Keratinocyte (primary cell): Measurements from ENCODE around the gene ZNF425. TPM values are rescaled to one million over a fixed set of nuclear protein-coding genes. Genes with fewer than 3 reads are reported as not detected.

Experiments used
- DNase-seq: peaks from one replicate; pipeline ENCODE4 v3.0.0-alpha.2; 2011; ENCODE audit warnings: low read depth, missing footprints, low spot score
- FAIRE-seq: peaks from 2 replicates; lab custom pipeline; 2011; peaks lifted over from hg19 to GRCh38; lab: Jason Lieb, UNC
- H2AFZ ChIP-seq: 2 replicates; pipeline ENCODE4 v1.6.0; 2012; ENCODE audit warnings: low read length, control low read depth, inconsistent platforms; ENCODE audit not compliant: control insufficient read depth
- H3K27ac ChIP-seq: 2 replicates; pipeline ENCODE4 v1.5.1; 2011; ENCODE audit warnings: low read length; ENCODE audit not compliant: control insufficient read depth, insufficient read depth
- H3K27me3 ChIP-seq: 3 replicates; pipeline ENCODE4 v1.6.0; 2011; ENCODE audit warnings: low read length; ENCODE audit not compliant: control insufficient read depth, insufficient read depth; ENCODE audit errors: extremely low read depth
- H3K36me3 ChIP-seq, 2 experiments: 2 replicates in 1 of 2; 3 replicates in 1 of 2; pipeline ENCODE4 v1.5.1; 2011; ENCODE audit warnings: low read length in 2 of 2, mild to moderate bottlenecking in 1 of 2; ENCODE audit not compliant: control insufficient read depth in 2 of 2, insufficient read depth in 2 of 2; ENCODE audit errors: extremely low read depth in 1 of 2
- H3K4me1 ChIP-seq: 3 replicates; pipeline ENCODE4 v1.5.1; 2011; ENCODE audit warnings: low read length; ENCODE audit not compliant: control insufficient read depth, insufficient read depth; ENCODE audit errors: extremely low read depth
- H3K4me2 ChIP-seq: 3 replicates; pipeline ENCODE4 v1.6.0; 2011; ENCODE audit warnings: low read depth, low read length; ENCODE audit not compliant: control insufficient read depth, insufficient read depth; ENCODE audit errors: extremely low read depth
- H3K4me3 ChIP-seq, 3 experiments: fragments of 200-600 bp in 1 of 3; sonication (generic) in 1 of 3; 2 replicates in 2 of 3; 3 replicates in 1 of 3; pipeline ENCODE4 v1.5.1; 2011 to 2016; ENCODE audit warnings: low read length in 3 of 3, mild to moderate bottlenecking in 3 of 3, control low read depth in 2 of 3, inconsistent platforms in 1 of 3, low read depth in 1 of 3, mixed read lengths in 1 of 3, mixed run types in 1 of 3, moderate library complexity in 1 of 3; ENCODE audit not compliant: control insufficient read depth in 2 of 3, insufficient read depth in 2 of 3; ENCODE audit errors: extremely low read depth in 1 of 3
- H3K79me2 ChIP-seq: 2 replicates; pipeline ENCODE4 v1.6.0; 2012; ENCODE audit warnings: low read length; ENCODE audit not compliant: control insufficient read depth, insufficient read depth
- H3K9ac ChIP-seq: 3 replicates; pipeline ENCODE4 v1.6.0; 2011; ENCODE audit warnings: low read length; ENCODE audit not compliant: control insufficient read depth, insufficient read depth; ENCODE audit errors: extremely low read depth
- H3K9me1 ChIP-seq: 3 replicates; pipeline ENCODE4 v1.6.0; 2011; ENCODE audit warnings: low read length; ENCODE audit not compliant: control insufficient read depth, insufficient read depth; ENCODE audit errors: extremely low read depth
- H3K9me3 ChIP-seq: 2 replicates; pipeline ENCODE4 v1.5.1; 2012; ENCODE audit warnings: low read depth, low read length; ENCODE audit not compliant: control insufficient read depth
- H4K20me1 ChIP-seq: 3 replicates; pipeline ENCODE4 v1.6.0; 2011; ENCODE audit warnings: low read length; ENCODE audit not compliant: control insufficient read depth, insufficient read depth; ENCODE audit errors: extremely low read depth
- CTCF ChIP-seq, 3 experiments: IDR thresholded peaks in 1 of 3; conservative IDR thresholded peaks in 1 of 3; optimal IDR thresholded peaks in 1 of 3; 2 replicates in 2 of 3; 3 replicates in 1 of 3; pipeline versions ENCODE3 to v1.5.1; 2011; ENCODE audit warnings: low read length in 3 of 3, mild to moderate bottlenecking in 3 of 3, moderate library complexity in 2 of 3, control low read depth in 1 of 3, inconsistent platforms in 1 of 3; ENCODE audit not compliant: insufficient read depth in 2 of 3; ENCODE audit errors: extremely low read depth in 1 of 3
- EZH2 ChIP-seq: IDR thresholded peaks from one replicate; pipeline ENCODE4 v1.6.1; 2012; ENCODE audit warnings: inconsistent platforms, mild to moderate bottlenecking, low read length, moderate library complexity
- dilution Hi-C: fragments of 300-500 bp; cut with MboI; formaldehyde crosslinking; loops from one replicate; pipeline ENCODE4 v1.7.0; 2020; ENCODE audit warnings: low sequenced_read_pairs; ENCODE audit not compliant: extremely low pct_ligation_motif_present
- polyA plus RNA-seq, 5 experiments: library from polyadenylated mRNA; depleted of rRNA in 3 of 5; stranded (reverse) in 3 of 5; stranded (forward) in 1 of 5; unstranded in 1 of 5; fragments of >200 nt; gene quantifications; 1 replicate in 1 of 5; 2 replicates in 3 of 5; 3 replicates in 1 of 5; pipeline versions ENCODE4 v1.2.1 to v1.2.3, GENCODE V29; 2011 to 2012; ENCODE audit warnings: missing spikeins in 2 of 5, low read depth in 1 of 5, low replicate concordance in 1 of 5

Gene ZNF425
- polyA plus RNA-seq, 1 donor (not counting 4 experiments of a cell fraction or from before 2014, with no cell fraction given) = 1.8 TPM

- Histone ChIP-seq H4K20me1 (no peaks in the 10 kb centered on the region), H3K27me3 (no peaks in the 10 kb centered on the region), H3K79me2 (no peaks in the 10 kb centered on the region), H3K4me2 (no peak overlapping the region), H3K36me3 (no peaks in the 10 kb centered on the region), H3K27ac (peak overlapping the region; percentile 45), H3K4me3 (no peak overlapping the region), H2AFZ (peak overlapping the region; percentile 2), H3K9me1 (no peaks in the 10 kb centered on the region), H3K4me1 (peaks cover 7% of the 10 kb centered on the region), H3K9ac (no peak overlapping the region), H3K9me3 (no peaks in the 10 kb centered on the region)
- TF ChIP-seq CTCF (optimal IDR thresholded peaks at IDR 0.05 in 1 of 3, IDR thresholded peaks at IDR 0.05 in 1 of 3, conservative IDR thresholded peaks at IDR 0.05 in 1 of 3; ENCODE audit: extremely low read depth in 1 of 3, insufficient read depth in 2 of 3, low read length in 3 of 3) = no peak
- no peak for TF ChIP-seq EZH2
- DNase-seq = no peak
- dilution Hi-C loops = no loop called here
- peak; percentile 36 for FAIRE-seq
Observed at GRCh38 chr7:149060156-149060555, 66.0 kb downstream of the ZNF425 start.

DNA sequence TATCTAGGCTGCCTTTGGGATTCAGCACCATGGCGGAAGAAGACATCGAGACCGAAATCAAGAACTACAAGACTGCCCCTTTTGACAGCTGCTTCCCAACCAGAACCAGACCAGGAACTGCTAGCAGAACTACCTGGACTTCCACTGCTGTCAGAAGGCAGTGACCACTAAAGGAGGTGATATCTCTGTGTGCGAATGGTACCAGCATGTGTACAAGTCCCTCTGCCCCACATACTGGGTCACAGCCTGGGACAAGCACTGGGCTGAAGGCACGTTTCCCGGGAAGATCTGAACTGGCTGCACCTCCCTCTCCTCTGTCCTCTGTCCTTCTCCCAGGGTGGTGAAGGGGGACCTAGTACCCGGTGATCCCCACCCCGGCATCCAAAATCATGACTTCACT, 72.2 kb downstream of the ZNF425 start:
- no peak overlapping the region for H2AFZ ChIP-seq
- no peaks in the 10 kb centered on the region for H3K79me2 ChIP-seq
- no peak overlapping the region for H3K9ac ChIP-seq
- no peaks in the 10 kb centered on the region for H3K27me3 ChIP-seq
- DNase-seq (no peak), FAIRE-seq (no peak)
- no peaks in the 10 kb centered on the region for H3K4me1 ChIP-seq
- no peaks in the 10 kb centered on the region for H3K36me3 ChIP-seq
- dilution Hi-C loops = no loop called here
- H3K4me2 ChIP-seq = no peak overlapping the region
- H3K27ac ChIP-seq = no peak overlapping the region
- H3K4me3 ChIP-seq = no peak overlapping the region
- no peaks in the 10 kb centered on the region for H3K9me1 ChIP-seq
- no peaks in the 10 kb centered on the region for H4K20me1 ChIP-seq
- TF ChIP-seq EZH2 (no peak), CTCF (optimal IDR thresholded peaks at IDR 0.05 in 1 of 3, IDR thresholded peaks at IDR 0.05 in 1 of 3, conservative IDR thresholded peaks at IDR 0.05 in 1 of 3; ENCODE audit: extremely low read depth in 1 of 3, insufficient read depth in 2 of 3, low read length in 3 of 3) (no peak)
- no peaks in the 10 kb centered on the region for H3K9me3 ChIP-seq
